HEK293 (cell line): ENCODE results near the gene CTNNA2.

Experiments used
- CTCF ChIA-PET: fragments of 350-600 bp; formaldehyde crosslinking; extraction: SDS; loops from one replicate; lab custom pipeline; 2021; ENCODE audit warnings: antibody characterized with exemption; lab: Yijun Ruan, JAX
- POLR2A ChIA-PET: fragments of 300-600 bp; formaldehyde crosslinking; extraction: SDS; loops from one replicate; lab custom pipeline; 2020; ENCODE audit warnings: antibody characterized with exemption, inconsistent platforms; lab: Yijun Ruan, JAX
- H3K27ac ChIP-seq: fragments of 200-500 bp; sonication (Bioruptor generic); 2 replicates; pipeline ENCODE4 v1.5.1; 2014; ENCODE audit warnings: low read depth, low read length, control low read depth, inconsistent platforms; ENCODE audit errors: extremely low read depth
- H3K36me3 ChIP-seq, 2 experiments: fragments of 200-500 bp in 1 of 2; sonication (Bioruptor generic) in 1 of 2; 1 replicate in 1 of 2; 2 replicates in 1 of 2; pipeline ENCODE4 v1.5.1; 2014 to 2017; ENCODE audit warnings: inconsistent platforms in 2 of 2, low read length in 2 of 2; ENCODE audit not compliant: control insufficient read depth in 2 of 2, insufficient read depth in 1 of 2
- H3K4me1 ChIP-seq: fragments of 200-500 bp; sonication (Bioruptor generic); 2 replicates; pipeline ENCODE4 v1.5.1; 2014; ENCODE audit warnings: mild to moderate bottlenecking, low read length, inconsistent platforms; ENCODE audit not compliant: control insufficient read depth, insufficient read depth
- H3K4me3 ChIP-seq: 2 replicates; pipeline ENCODE4 v1.5.1; 2011; ENCODE audit warnings: low read depth, mild to moderate bottlenecking, control low read depth, low read length, moderate library complexity
- H3K9me3 ChIP-seq: fragments of 200-500 bp; sonication (Bioruptor generic); 2 replicates; pipeline ENCODE4 v1.5.1; 2014; ENCODE audit warnings: low read depth, low read length, inconsistent platforms; ENCODE audit not compliant: control insufficient read depth, insufficient read depth
- ATF2 ChIP-seq: fragments of 450-650 bp; formaldehyde crosslinking; IDR thresholded peaks from 2 replicates; pipeline ENCODE4 v1.5.1; 2016; ENCODE audit warnings: missing biosample characterization, missing genetic modification characterization, low read depth
- BCL11B ChIP-seq: fragments of 450-650 bp; formaldehyde crosslinking; IDR thresholded peaks from 2 replicates; pipeline ENCODE4 v1.5.1; 2016; ENCODE audit warnings: low read depth, missing biosample characterization, missing genetic modification characterization
- GLIS1 ChIP-seq: fragments of 450-650 bp; formaldehyde crosslinking; IDR thresholded peaks from 2 replicates; pipeline ENCODE4 v1.5.1; 2016; ENCODE audit warnings: missing biosample characterization, missing genetic modification characterization
- GLIS2 ChIP-seq: fragments of 450-650 bp; formaldehyde crosslinking; IDR thresholded peaks from 2 replicates; pipeline ENCODE4 v1.5.1; 2016; ENCODE audit warnings: missing biosample characterization, missing genetic modification characterization
- HOXA7 ChIP-seq: sonication (generic); formaldehyde crosslinking; IDR thresholded peaks from 2 replicates; pipeline ENCODE4 v1.8.1; 2022; ENCODE audit warnings: missing genetic modification reagents, borderline replicate concordance
- OSR2 ChIP-seq: fragments of 450-650 bp; formaldehyde crosslinking; IDR thresholded peaks from 2 replicates; pipeline ENCODE4 v1.5.1; 2016; ENCODE audit warnings: missing biosample characterization, missing genetic modification characterization
- ZBTB10 ChIP-seq: fragments of 450-650 bp; formaldehyde crosslinking; IDR thresholded peaks from 2 replicates; pipeline ENCODE4 v1.5.1; 2016; ENCODE audit warnings: missing biosample characterization, missing genetic modification characterization
- ZBTB49 ChIP-seq: fragments of 450-650 bp; formaldehyde crosslinking; IDR thresholded peaks from 2 replicates; pipeline ENCODE4 v1.5.1; 2016; ENCODE audit warnings: missing biosample characterization, missing genetic modification characterization, low read depth
- ZNF169 ChIP-seq: fragments of 450-650 bp; formaldehyde crosslinking; IDR thresholded peaks from 2 replicates; pipeline ENCODE4 v1.5.1; 2016; ENCODE audit warnings: missing biosample characterization, missing genetic modification characterization
- ZNF175 ChIP-seq: fragments of 450-650 bp; formaldehyde crosslinking; IDR thresholded peaks from 2 replicates; pipeline ENCODE4 v1.5.1; 2016; ENCODE audit warnings: missing biosample characterization, missing genetic modification characterization
- ZNF292 ChIP-seq: fragments of 450-650 bp; formaldehyde crosslinking; IDR thresholded peaks from 2 replicates; pipeline ENCODE4 v1.5.1; 2016; ENCODE audit warnings: low read depth, missing biosample characterization, missing genetic modification characterization, borderline replicate concordance
- ZNF302 ChIP-seq: fragments of 450-650 bp; formaldehyde crosslinking; IDR thresholded peaks from 2 replicates; pipeline ENCODE4 v1.5.1; 2016; ENCODE audit warnings: missing biosample characterization, missing genetic modification characterization, low read depth
- ZNF341 ChIP-seq: fragments of 450-650 bp; formaldehyde crosslinking; IDR thresholded peaks from 2 replicates; pipeline ENCODE4; 2016; ENCODE audit warnings: low read depth, missing biosample characterization, missing genetic modification characterization
- ZNF350 ChIP-seq: fragments of 450-650 bp; formaldehyde crosslinking; IDR thresholded peaks from 2 replicates; pipeline ENCODE4 v1.5.0; 2017; ENCODE audit warnings: missing biosample characterization, mild to moderate bottlenecking, missing genetic modification characterization
- ZNF529 ChIP-seq: fragments of 450-650 bp; formaldehyde crosslinking; IDR thresholded peaks from 2 replicates; pipeline ENCODE4 v1.5.1; 2017; ENCODE audit warnings: missing genetic modification characterization, missing biosample characterization; ENCODE audit not compliant: insufficient replicate concordance
- ZNF664 ChIP-seq: fragments of 450-650 bp; formaldehyde crosslinking; IDR thresholded peaks from 2 replicates; pipeline ENCODE4 v1.5.1; 2016; ENCODE audit warnings: missing biosample characterization, missing genetic modification characterization
- ZNF704 ChIP-seq: fragments of 450-650 bp; formaldehyde crosslinking; IDR thresholded peaks from 2 replicates; pipeline ENCODE4 v1.5.1; 2016; ENCODE audit warnings: missing biosample characterization, missing genetic modification characterization
- ZNF768 ChIP-seq: fragments of 450-650 bp; formaldehyde crosslinking; IDR thresholded peaks from 2 replicates; pipeline ENCODE4 v1.5.1; 2018; ENCODE audit warnings: missing biosample characterization, mild to moderate bottlenecking, missing genetic modification characterization
- ZSCAN23 ChIP-seq: fragments of 450-650 bp; formaldehyde crosslinking; IDR thresholded peaks from 2 replicates; pipeline ENCODE4 v1.5.1; 2016; ENCODE audit warnings: missing biosample characterization, missing genetic modification characterization
- TF ChIP-seq, protein P1 (sequence below): fragments of 450-650 bp; formaldehyde crosslinking; IDR thresholded peaks from 2 replicates; pipeline ENCODE4 v1.5.1; 2016; ENCODE audit warnings: missing biosample characterization, missing genetic modification characterization

Gene CTNNA2

DNA sequence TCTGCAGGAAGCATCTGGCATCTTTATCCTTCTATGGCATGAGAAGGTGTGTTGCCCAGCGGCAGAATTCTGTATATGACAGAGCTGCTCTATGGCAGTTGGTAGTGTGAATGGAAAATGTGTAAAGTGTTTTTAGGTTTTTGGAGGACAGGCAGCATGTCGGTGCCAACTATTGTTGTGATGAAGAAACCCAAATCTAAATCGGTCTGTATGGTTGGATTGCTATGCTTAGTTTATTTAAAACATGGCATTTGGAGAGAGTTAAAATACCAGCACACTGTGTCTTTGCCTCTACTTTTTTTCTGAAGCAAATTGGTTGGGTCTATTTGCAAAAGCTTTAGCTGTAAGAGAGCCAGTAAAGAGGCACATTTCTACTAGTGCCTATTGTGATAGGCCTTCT is 136.7 kb downstream of the CTNNA2 start:
- Histone ChIP-seq H3K4me3 (no peak overlapping the region), H3K36me3 (no peaks in the 10 kb centered on the region), H3K27ac (no peak overlapping the region), H3K4me1 (no peaks in the 10 kb centered on the region), H3K9me3 (no peaks in the 10 kb centered on the region)
- ChIA-PET CTCF (no interaction called here), POLR2A (no interaction called here)
- TF ChIP-seq ZNF350 (no peak), HOXA7 (CRISPR knock-in tag) (no peak), BCL11B (tag by site-specific recombination) (no peak), ZNF341 (tag by site-specific recombination) (no peak), ZSCAN23 (tag by site-specific recombination) (no peak), ZBTB10 (tag by site-specific recombination) (no peak), ZNF529 (tag by site-specific recombination) (no peak)
- TF ChIP-seq, protein P1, sequence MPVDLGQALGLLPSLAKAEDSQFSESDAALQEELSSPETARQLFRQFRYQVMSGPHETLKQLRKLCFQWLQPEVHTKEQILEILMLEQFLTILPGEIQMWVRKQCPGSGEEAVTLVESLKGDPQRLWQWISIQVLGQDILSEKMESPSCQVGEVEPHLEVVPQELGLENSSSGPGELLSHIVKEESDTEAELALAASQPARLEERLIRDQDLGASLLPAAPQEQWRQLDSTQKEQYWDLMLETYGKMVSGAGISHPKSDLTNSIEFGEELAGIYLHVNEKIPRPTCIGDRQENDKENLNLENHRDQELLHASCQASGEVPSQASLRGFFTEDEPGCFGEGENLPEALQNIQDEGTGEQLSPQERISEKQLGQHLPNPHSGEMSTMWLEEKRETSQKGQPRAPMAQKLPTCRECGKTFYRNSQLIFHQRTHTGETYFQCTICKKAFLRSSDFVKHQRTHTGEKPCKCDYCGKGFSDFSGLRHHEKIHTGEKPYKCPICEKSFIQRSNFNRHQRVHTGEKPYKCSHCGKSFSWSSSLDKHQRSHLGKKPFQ (tag by site-specific recombination) = no peak

GRCh38 chr2:79660557-79660956 is 147.7 kb downstream of the CTNNA2 start:
- TF ChIP-seq ZNF169 (tag by site-specific recombination) (no peak), GLIS2 (tag by site-specific recombination) (no peak), ZNF175 (tag by site-specific recombination) (no peak), ZNF292 (tag by site-specific recombination) (no peak), OSR2 (tag by site-specific recombination) (no peak), ZNF302 (tag by site-specific recombination) (no peak), ZBTB49 (tag by site-specific recombination) (no peak), ZNF768 (tag by site-specific recombination) (no peak), ATF2 (tag by site-specific recombination) (no peak), ZNF664 (no peak), GLIS1 (tag by site-specific recombination) (no peak), ZNF704 (tag by site-specific recombination) (no peak)
- H3K9me3 ChIP-seq = no peaks in the 10 kb centered on the region
- ChIA-PET CTCF (no interaction called here), POLR2A (no interaction called here)
- no peak overlapping the region for H3K27ac ChIP-seq
- H3K4me1 ChIP-seq = no peaks in the 10 kb centered on the region
- H3K36me3 ChIP-seq = no peaks in the 10 kb centered on the region
- no peak overlapping the region for H3K4me3 ChIP-seq
